A549 (cell line): Measurements from ENCODE around the gene RASGEF1C. TPM values are rescaled to one million over a fixed set of nuclear protein-coding genes. Genes with fewer than 3 reads are reported as not detected.

ENCODE experiments used
- ATAC-seq, 2 experiments: fragments of 200-7000 bp in 1 of 2; fragments of >200 bp in 1 of 2; cut with Nextera tagmentation in 1 of 2; cut with Tn5 transposase in 1 of 2; 3 replicates each; pipeline versions ENCODE4 v1.8.0 to v1.9.1; 2018 to 2020; ENCODE audit warnings: mild to moderate bottlenecking in 1 of 2, moderate library complexity in 1 of 2
- CTCF ChIA-PET: fragments of 300-600 bp; sonication (Branson Sonifier 250); formaldehyde crosslinking; extraction: SDS; loops from one replicate; lab custom pipeline; 2021; ENCODE audit warnings: antibody characterized with exemption, inconsistent platforms; lab: Yijun Ruan, JAX
- POLR2A ChIA-PET: fragments of 350-600 bp; formaldehyde crosslinking; extraction: SDS; loops from one replicate; lab custom pipeline; 2021; ENCODE audit warnings: antibody characterized with exemption, inconsistent platforms; lab: Yijun Ruan, JAX
- DNase-seq, 2 experiments: peaks; one replicate each; pipeline versions ENCODE4 v3.0.0 to v3.0.0-alpha.2; 2011 to 2016; ENCODE audit warnings: low read depth in 1 of 2, low spot score in 1 of 2
- FAIRE-seq: peaks from 2 replicates; lab custom pipeline; 2011; peaks lifted over from hg19 to GRCh38; lab: Jason Lieb, UNC
- H3K27ac ChIP-seq, 2 experiments: fragments of >200 bp; sonication (Bioruptor Twin); formaldehyde crosslinking; 3 replicates each; pipeline ENCODE4 v1.5.1; 2016 to 2017
- H3K4me1 ChIP-seq: fragments of >200 bp; sonication (Bioruptor Twin); formaldehyde crosslinking; 3 replicates; pipeline ENCODE4 v1.6.1; 2016
- H3K4me2 ChIP-seq: fragments of >200 bp; sonication (Bioruptor Twin); formaldehyde crosslinking; 3 replicates; pipeline ENCODE4 v1.6.1; 2016
- H3K4me3 ChIP-seq: fragments of >200 bp; sonication (Bioruptor Twin); formaldehyde crosslinking; 3 replicates; pipeline ENCODE4 v1.5.1; 2016
- H3K9me3 ChIP-seq: fragments of >200 bp; sonication (Bioruptor Twin); formaldehyde crosslinking; 3 replicates; pipeline ENCODE4 v1.6.1; 2016
- CBX2 ChIP-seq: fragments of 200-600 bp; sonication (generic); IDR thresholded peaks from 2 replicates; pipeline ENCODE4 v1.6.1; 2016; ENCODE audit warnings: low read depth, mild to moderate bottlenecking, borderline replicate concordance
- CBX8 ChIP-seq: fragments of 200-600 bp; sonication (generic); IDR thresholded peaks from 2 replicates; pipeline ENCODE4 v1.6.1; 2016
- CHD2 ChIP-seq: fragments of 150-350 bp; IDR thresholded peaks from 2 replicates; pipeline ENCODE4 v1.6.1; 2014; ENCODE audit warnings: low read length; ENCODE audit not compliant: partially characterized antibody
- E2F6 ChIP-seq: IDR thresholded peaks from 2 replicates; pipeline ENCODE4 v1.6.1; 2012; ENCODE audit warnings: low read depth, borderline replicate concordance
- EHMT2 ChIP-seq: fragments of 200-600 bp; sonication (generic); IDR thresholded peaks from 2 replicates; pipeline ENCODE4 v1.6.1; 2016; ENCODE audit warnings: antibody characterized with exemption, low read depth, mild to moderate bottlenecking, moderate library complexity
- FOSB ChIP-seq: fragments of 250-450 bp; sonication (Bioruptor Pico); IDR thresholded peaks from 2 replicates; pipeline ENCODE4 v1.5.0; 2020; ENCODE audit warnings: mild to moderate bottlenecking, moderate library complexity
- GATA3 ChIP-seq: IDR thresholded peaks from 2 replicates; pipeline ENCODE4 v1.6.1; 2012; ENCODE audit warnings: borderline replicate concordance
- HES2 ChIP-seq: fragments of >200 bp; sonication (Bioruptor Twin); formaldehyde crosslinking; IDR thresholded peaks from 2 replicates; pipeline ENCODE4 v1.6.1; 2016
- HEYL ChIP-seq: fragments of 250-450 bp; sonication (Bioruptor Pico); IDR thresholded peaks from 2 replicates; pipeline ENCODE4 v1.8.0; 2021; ENCODE audit warnings: mild to moderate bottlenecking, moderate library complexity
- HOXA7 ChIP-seq: fragments of 250-450 bp; sonication (Bioruptor Pico); IDR thresholded peaks from 2 replicates; pipeline ENCODE4 v1.5.0; 2020; ENCODE audit warnings: mild to moderate bottlenecking, moderate library complexity
- HOXB13 ChIP-seq: fragments of 250-450 bp; sonication (Bioruptor Pico); IDR thresholded peaks from 2 replicates; pipeline ENCODE4 v1.5.0; 2020; ENCODE audit warnings: low read depth, mild to moderate bottlenecking, moderate library complexity
- HOXB5 ChIP-seq: fragments of 250-450 bp; sonication (Bioruptor Pico); IDR thresholded peaks from 2 replicates; pipeline ENCODE4 v1.5.0; 2020; ENCODE audit warnings: mild to moderate bottlenecking, moderate library complexity
- JUN ChIP-seq, 2 experiments: fragments of >200 bp; sonication (Bioruptor Twin); formaldehyde crosslinking; IDR thresholded peaks; 2 replicates in 1 of 2; 3 replicates in 1 of 2; pipeline ENCODE4 v1.6.1; 2016 to 2017
- JUNB ChIP-seq: fragments of >200 bp; sonication (Bioruptor Twin); formaldehyde crosslinking; IDR thresholded peaks from 2 replicates; pipeline ENCODE4 v1.6.1; 2016
- KDM1A ChIP-seq: fragments of 200-600 bp; sonication (generic); IDR thresholded peaks from 2 replicates; pipeline ENCODE4 v1.6.1; 2016; ENCODE audit warnings: low read depth, mild to moderate bottlenecking
- MAZ ChIP-seq: fragments of 150-350 bp; IDR thresholded peaks from 2 replicates; pipeline ENCODE4 v1.6.1; 2014; ENCODE audit warnings: antibody characterized with exemption, low read depth, low read length, borderline replicate concordance
- NR3C1 ChIP-seq: fragments of >200 bp; sonication (Bioruptor Twin); formaldehyde crosslinking; IDR thresholded peaks from 3 replicates; pipeline ENCODE4 v1.6.1; 2017
- PBX3 ChIP-seq: IDR thresholded peaks from 2 replicates; pipeline ENCODE4 v1.6.1; 2012
- POLR2AphosphoS2 ChIP-seq: conservative IDR thresholded peaks from 2 replicates; pipeline ENCODE4 v1.6.1; 2012; ENCODE audit warnings: low read length, improper control_type of control experiment, inconsistent platforms
- RAD21 ChIP-seq, 2 experiments: fragments of >200 bp in 1 of 2; sonication (Bioruptor Twin) in 1 of 2; formaldehyde crosslinking in 1 of 2; IDR thresholded peaks in 1 of 2; conservative IDR thresholded peaks in 1 of 2; 2 replicates in 1 of 2; 3 replicates in 1 of 2; pipeline ENCODE4 v1.6.1; 2012 to 2018; ENCODE audit warnings: inconsistent platforms in 1 of 2
- RARB ChIP-seq: fragments of 250-450 bp; sonication (Bioruptor Pico); IDR thresholded peaks from 2 replicates; pipeline ENCODE4 v1.8.0; 2021; ENCODE audit warnings: mild to moderate bottlenecking, moderate library complexity
- REST ChIP-seq: fragments of 200-600 bp; sonication (generic); IDR thresholded peaks from 2 replicates; pipeline ENCODE4 v1.6.1; 2016; ENCODE audit warnings: antibody characterized with exemption, mild to moderate bottlenecking, moderate library complexity
- RNF2 ChIP-seq: fragments of 200-600 bp; sonication (generic); IDR thresholded peaks from 2 replicates; pipeline ENCODE4 v1.6.1; 2016; ENCODE audit warnings: low read depth, mild to moderate bottlenecking, antibody characterized with exemption, moderate library complexity, borderline replicate concordance
- SMC3 ChIP-seq: fragments of >200 bp; sonication (Bioruptor Twin); formaldehyde crosslinking; IDR thresholded peaks from 3 replicates; pipeline ENCODE4 v1.6.1; 2018; ENCODE audit warnings: inconsistent platforms
- ZC3H11A ChIP-seq: fragments of 450-650 bp; IDR thresholded peaks from 2 replicates; pipeline ENCODE4 v1.6.1; 2014; ENCODE audit warnings: antibody characterized with exemption, mild to moderate bottlenecking
- ZSCAN20 ChIP-seq: fragments of 250-450 bp; sonication (Bioruptor Pico); IDR thresholded peaks from 2 replicates; pipeline ENCODE4 v1.8.0; 2022; ENCODE audit warnings: mild to moderate bottlenecking, moderate library complexity
- WGBS: methylation state at CpG from one replicate; pipeline ENCODE4 v1.1.6; 2017; ENCODE audit errors: missing lambda C conversion rate; 5-methylcytosine and 5-hydroxymethylcytosine counted together
- polyA plus RNA-seq, 4 experiments: library from polyadenylated mRNA; depleted of rRNA in 3 of 4; stranded (reverse); fragments of >200 nt; fragmentation: RNase III in 1 of 4; extraction: RNeasy Plus Mini Kit Qiagen cat#74134 plus additional on column Dnase treatment in 1 of 4; gene quantifications; 2 replicates in 3 of 4; 3 replicates in 1 of 4; pipeline ENCODE4 v1.2.3, GENCODE V29; 2011 to 2017
- TF ChIP-seq, protein P1 (sequence below): fragments of 450-650 bp; IDR thresholded peaks from 2 replicates; pipeline ENCODE4 v1.6.1; 2014; ENCODE audit warnings: antibody characterized with exemption
- TF ChIP-seq, protein P2 (sequence below): fragments of 250-450 bp; sonication (Bioruptor Pico); IDR thresholded peaks from 2 replicates; pipeline ENCODE4 v1.5.0; 2021; ENCODE audit warnings: mild to moderate bottlenecking, moderate library complexity, borderline replicate concordance

Gene RASGEF1C
- polyA plus RNA-seq, 2 of the 4 experiments (the other 2 are of a cell fraction): 0.12 TPM; not detected in 1

DNA sequence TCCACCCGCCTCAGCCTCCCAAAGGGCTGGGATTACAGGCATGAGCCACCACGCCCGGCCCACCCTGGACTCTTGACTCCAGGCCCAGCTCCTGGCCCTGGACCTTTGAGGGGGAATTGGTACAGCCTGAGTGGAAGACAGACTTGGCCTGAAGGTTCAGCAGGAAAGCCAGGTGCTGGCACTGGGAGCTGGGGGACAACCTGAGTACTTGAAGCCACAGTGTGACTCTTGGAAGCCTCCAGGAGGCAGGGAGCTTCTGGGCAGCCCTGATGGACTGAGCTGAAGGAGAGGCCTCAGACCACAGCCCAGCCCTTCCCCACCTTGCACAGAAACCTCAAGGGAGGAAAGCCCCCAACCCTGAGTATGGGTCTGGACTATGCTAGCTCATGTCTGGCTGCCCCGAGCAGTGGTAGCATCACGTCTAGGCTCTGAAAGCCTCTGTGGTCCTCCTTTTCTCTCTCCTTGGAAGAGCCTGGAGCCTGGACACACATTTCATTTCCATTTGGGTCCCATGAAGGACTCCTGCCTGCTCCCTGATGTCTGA lies 54.1 kb downstream of the RASGEF1C start (continued):
- TF ChIP-seq REST: no peak
- TF ChIP-seq, all 56 proteins: peak for 0

GRCh38 chr5:180153991-180154390 lies 55.0 kb downstream of the RASGEF1C start:
- ChIA-PET POLR2A (no interaction called here), CTCF (interaction anchor here (0.7 kb wide), 1 partner anchor 27 kb away, joined by 3 read pairs; no protein-coding TSS in a partner anchor)
- FAIRE-seq: no peak
- no peak for ATAC-seq
- no peak overlapping the region for H3K4me3 ChIP-seq
- TF ChIP-seq HOXB5 (no peak), CHD2 (no peak), E2F6 (no peak), NR3C1 (no peak), HES2 (no peak), MAZ (no peak), FOSB (CRISPR knock-in tag) (no peak), RNF2 (no peak), PBX3 (no peak), EHMT2 (no peak), GATA3 (no peak), HOXA7 (no peak), HEYL (CRISPR knock-in tag) (no peak), ZC3H11A (no peak), ZSCAN20 (CRISPR knock-in tag) (no peak)
- TF ChIP-seq, protein P1, sequence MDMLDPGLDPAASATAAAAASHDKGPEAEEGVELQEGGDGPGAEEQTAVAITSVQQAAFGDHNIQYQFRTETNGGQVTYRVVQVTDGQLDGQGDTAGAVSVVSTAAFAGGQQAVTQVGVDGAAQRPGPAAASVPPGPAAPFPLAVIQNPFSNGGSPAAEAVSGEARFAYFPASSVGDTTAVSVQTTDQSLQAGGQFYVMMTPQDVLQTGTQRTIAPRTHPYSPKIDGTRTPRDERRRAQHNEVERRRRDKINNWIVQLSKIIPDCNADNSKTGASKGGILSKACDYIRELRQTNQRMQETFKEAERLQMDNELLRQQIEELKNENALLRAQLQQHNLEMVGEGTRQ: no peak
- TF ChIP-seq, all 56 proteins: peak for 0
- Histone ChIP-seq H3K4me1 (no peaks in the 10 kb centered on the region), H3K9me3 (peaks cover 3% of the 10 kb centered on the region; the same call in 1 of the 3 replicates), H3K27ac (no peak overlapping the region), H3K4me2 (no peak overlapping the region)
- WGBS: 14% methylated on average over 6 of the region's 6 CpGs
- no peak for DNase-seq

- Histone ChIP-seq H3K4me3 (no peak overlapping the region), H3K27ac (no peak overlapping the region), H3K9me3 (peaks cover 6% of the 10 kb centered on the region; the same call in 2 of the 3 replicates), H3K4me2 (no peak overlapping the region), H3K4me1 (no peaks in the 10 kb centered on the region)
- no peak for FAIRE-seq
- no peak for ATAC-seq
- DNase-seq: no peak
- POLR2A ChIA-PET: no interaction called here
- 0% methylated on average over 1 of the region's 1 CpG for WGBS
- CTCF ChIA-PET: interaction anchor here (1.1 kb wide), 1 partner anchor 15 kb away, joined by 4 read pairs; no protein-coding TSS in a partner anchor
- no peak for TF ChIP-seq NR3C1
- no peak for TF ChIP-seq POLR2AphosphoS2
- no peak for TF ChIP-seq HOXA7
- no peak for TF ChIP-seq CBX2
- no peak for TF ChIP-seq CHD2
- no peak for TF ChIP-seq KDM1A
- TF ChIP-seq JUNB: no peak
- no peak for TF ChIP-seq JUN (IDR thresholded peaks at IDR 0.05)
- TF ChIP-seq, protein P2, sequence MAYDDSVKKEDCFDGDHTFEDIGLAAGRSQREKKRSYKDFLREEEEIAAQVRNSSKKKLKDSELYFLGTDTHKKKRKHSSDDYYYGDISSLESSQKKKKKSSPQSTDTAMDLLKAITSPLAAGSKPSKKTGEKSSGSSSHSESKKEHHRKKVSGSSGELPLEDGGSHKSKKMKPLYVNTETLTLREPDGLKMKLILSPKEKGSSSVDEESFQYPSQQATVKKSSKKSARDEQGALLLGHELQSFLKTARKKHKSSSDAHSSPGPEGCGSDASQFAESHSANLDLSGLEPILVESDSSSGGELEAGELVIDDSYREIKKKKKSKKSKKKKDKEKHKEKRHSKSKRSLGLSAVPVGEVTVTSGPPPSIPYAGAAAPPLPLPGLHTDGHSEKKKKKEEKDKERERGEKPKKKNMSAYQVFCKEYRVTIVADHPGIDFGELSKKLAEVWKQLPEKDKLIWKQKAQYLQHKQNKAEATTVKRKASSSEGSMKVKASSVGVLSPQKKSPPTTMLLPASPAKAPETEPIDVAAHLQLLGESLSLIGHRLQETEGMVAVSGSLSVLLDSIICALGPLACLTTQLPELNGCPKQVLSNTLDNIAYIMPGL (CRISPR knock-in tag): no peak
- TF ChIP-seq RARB (CRISPR knock-in tag): no peak
- TF ChIP-seq SMC3: no peak
- no peak for TF ChIP-seq GATA3
- TF ChIP-seq HOXB13 (CRISPR knock-in tag): no peak
- no peak for TF ChIP-seq CBX8
- no peak for TF ChIP-seq HEYL (CRISPR knock-in tag)
- TF ChIP-seq RAD21 (conservative IDR thresholded peaks at IDR 0.05 in 1 of 2, IDR thresholded peaks at IDR 0.05 in 1 of 2): no peak
Observed at GRCh38 chr5:180153099-180153498, 55.9 kb downstream of the RASGEF1C start.
